T-helper 9 cell (primary cell): ENCODE measurements around the gene ACTRT2.

ENCODE experiments used
- DNase-seq: peaks from one replicate; pipeline ENCODE4 v3.0.0-alpha.2; 2020
- total RNA-seq, 2 donors: gene quantifications; one replicate each; lab custom pipeline; 2026; lab: John Stamatoyannopoulos, UW

ACTRT2 gene
- 0 reads per million in 2 donors for total RNA-seq

DNA sequence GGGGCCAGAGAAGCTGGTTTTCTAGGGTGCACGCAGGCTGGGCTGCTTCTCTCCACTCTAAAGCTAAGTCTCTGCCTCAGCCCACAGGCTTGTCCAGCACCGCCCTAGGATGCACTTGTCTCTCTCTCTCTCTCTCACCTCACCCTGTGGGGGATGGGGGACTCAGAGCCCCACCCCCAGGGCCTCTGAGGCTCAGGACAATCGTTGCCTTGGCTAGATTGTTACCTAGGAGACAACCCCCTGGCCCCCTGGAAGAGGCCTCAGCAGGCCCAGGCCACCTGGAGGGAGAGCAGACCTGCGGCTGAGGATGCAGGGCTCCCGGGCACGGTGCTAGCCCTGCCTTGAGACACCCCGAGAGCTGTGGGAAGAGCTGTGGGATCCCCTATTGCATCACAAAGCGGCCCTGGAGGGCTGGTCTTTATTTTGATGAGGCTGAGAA is at the start of gene ACTRT2:
Gene ACTRT2, plus strand, starts transcription at position 235 of the 439 bp plus-strand sequence. CDS start 220 bp downstream, outside the sequence.
- no peak for DNase-seq

- DNase-seq: no peak
Observed at GRCh38 chr1:2971609-2972008, 49.7 kb upstream of the ACTRT2 start.

DNA sequence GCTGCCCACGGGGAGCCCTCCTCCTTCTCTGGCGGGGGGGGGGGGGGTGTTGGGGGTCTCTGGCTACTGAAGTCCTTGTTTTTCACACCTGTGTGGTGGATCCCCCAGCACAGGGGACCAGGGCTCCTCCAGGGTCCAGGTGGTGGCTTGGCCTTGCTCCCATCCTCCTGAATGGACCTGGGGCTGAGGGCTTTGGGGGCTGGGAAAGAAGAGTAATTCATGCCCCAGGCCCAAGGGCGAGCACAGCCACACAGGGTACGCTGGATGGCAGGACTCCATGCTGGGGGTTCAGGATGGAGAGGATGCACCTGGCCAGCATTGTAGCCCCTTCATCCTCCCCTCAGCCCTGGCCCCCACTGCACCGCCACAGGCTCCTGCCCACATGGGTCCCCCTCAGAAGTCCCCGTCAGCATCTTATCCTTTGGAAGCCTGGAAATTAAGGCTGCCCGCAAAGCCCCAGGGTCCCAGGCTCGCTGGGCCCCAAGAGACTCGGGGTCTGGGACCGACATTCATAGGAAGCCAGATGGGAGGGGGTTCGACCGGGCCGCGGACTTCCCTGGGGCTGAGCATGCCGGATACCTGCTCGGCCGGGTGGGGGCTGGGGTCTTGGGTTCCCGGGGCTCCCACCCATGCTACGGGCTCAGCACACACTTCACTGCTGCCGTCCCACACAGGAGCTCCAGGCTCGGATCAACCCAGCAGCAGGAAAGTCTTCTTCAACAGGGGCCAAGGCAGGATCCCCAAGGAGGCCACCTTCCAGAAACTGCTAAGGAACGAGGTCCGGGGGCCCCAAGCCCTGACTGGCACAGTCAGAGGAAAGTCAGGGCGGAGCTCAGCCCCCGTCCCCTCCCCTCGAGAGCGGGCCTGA is 49.0 kb upstream of the ACTRT2 start:
- DNase-seq: no peak

- no peak for DNase-seq
Observed at GRCh38 chr1:2972879-2973575, 48.2 kb upstream of the ACTRT2 start.

DNA sequence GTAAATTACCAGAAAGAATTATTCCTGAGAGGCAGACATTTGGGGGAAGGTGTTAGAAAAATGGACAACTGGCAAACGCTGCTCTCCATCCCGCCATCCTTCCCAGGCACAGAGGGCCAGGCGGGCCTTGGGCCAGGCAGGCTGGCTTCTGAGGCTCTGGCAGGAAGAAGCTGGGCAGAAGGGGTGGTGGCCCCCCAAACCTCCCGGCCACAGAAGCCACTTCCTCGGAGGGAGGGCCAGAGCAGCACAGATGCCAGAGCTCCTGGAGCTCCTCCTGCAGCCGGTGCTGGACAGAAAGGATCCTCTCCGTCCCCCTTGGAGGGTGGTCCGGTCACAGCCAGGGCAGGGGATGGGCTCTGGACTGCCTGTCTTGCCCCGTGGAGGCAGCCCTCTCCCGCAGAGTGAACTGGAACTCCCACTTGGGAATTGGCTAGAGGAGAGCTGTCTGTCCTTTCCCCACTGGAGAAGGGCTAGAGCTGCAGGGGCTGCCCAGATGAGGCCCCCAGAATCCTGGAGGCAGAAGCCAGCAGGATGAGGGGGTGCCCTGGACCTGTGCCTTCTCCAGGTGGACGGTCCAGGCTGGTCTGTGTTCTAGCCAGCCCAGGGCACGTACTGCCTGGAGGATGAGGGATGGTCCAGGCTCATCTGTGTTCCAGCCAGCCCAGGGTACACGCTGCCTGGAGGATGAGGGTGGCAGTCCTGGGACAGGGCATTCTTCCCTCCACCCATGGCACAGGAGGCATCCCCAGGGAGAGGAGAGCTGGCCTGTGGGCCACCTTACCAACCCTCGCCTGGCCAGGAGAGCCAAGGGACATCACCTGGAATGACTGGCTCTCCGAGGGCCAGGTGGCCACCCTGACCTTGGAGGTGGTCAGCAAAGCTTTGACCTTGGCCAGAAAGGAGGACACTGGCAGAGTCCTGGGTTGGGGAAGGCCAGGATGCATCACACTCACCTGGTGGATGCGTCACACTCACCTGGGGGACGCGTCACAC is 47.4 kb upstream of the ACTRT2 start:
- DNase-seq: no peak

DNA sequence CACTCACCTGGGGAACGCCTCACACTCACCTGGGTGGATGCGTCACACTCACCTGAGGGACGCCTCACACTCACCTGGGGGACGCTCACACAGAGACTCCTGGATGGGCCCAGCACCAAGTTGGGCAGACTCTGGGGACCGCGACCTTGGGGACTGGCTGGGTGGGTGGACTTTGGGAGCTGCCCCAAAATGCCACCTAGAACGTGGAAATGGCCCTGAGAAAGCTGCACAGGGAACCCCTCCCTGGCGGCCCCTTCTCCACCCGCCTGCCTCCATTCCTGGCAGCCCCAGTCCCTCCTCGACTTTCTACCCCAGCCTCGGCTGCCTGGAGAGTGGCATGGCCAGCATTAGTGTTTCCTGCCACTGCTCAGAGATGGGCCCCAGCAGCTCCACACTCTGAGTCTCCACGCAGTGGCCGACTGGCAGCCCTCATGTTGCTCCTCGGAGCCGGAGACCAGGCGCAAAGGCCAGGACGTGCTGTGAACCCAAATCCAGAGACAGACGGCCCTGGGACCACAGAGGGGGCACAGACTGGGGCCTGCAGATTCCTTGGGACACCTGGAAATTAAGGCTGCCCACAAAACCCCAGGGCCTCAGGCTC is 46.5 kb upstream of the ACTRT2 start:
- no peak for DNase-seq

GRCh38 chr1:2975466-2976179 is 45.6 kb upstream of the ACTRT2 start:
- no peak for DNase-seq

DNA sequence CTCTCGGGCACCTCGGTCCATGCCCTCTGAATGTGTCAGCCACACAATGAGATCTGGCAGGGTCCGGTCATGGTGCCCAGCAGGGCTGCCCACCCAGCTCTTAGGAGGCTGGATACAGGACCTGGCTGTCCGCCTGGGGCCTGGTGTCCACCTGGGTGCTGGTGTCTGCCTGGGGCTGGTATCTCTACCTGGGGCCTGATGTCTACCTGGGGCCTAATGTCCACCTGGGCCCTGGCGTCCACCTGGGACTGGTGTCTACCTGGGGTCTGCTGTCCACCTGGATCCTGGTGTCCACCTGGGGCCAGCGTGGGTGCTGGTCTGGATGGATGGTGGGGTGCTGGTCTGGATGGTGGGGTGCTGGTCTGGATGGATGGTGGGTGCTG is 45.1 kb upstream of the ACTRT2 start:
- DNase-seq: no peak

DNA sequence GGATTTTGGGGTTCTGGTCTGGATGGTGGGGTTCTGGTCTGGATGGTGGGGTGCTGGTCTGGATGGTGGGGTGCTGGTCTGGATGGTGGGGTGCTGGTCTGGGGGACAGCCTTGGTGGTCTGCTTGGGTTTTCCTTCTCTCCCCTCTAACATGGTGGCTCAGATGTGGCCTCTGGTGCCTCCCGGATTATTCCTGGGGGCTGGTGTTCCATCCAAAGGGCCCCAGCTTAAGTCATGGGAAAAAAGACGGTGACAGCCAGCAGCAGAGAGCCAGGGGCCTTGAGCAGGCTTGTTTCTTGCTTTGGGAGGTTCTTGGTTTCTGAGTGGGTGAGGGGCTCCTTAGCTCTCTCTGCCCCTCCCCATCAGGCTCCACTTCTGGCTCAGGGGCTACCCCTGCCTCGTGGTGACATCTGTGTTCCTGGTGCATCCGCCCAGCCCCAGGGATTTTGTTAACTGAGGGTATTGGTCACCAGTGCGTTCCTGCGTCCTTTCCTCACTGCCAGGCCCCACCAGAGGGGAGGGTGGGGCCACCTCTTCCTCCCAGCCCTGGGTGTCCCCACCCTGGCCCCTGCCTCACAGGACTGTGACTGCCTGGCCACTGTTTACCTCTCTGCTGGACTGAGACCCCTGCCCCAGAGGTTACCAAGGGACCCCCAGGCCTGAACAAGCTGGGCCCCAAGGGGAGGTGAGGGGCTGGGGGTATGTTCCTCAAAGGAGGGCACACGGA is 43.2 kb upstream of the ACTRT2 start:
- DNase-seq: no peak

GRCh38 chr1:2978691-2979190 is 42.5 kb upstream of the ACTRT2 start:
- no peak for DNase-seq

DNA sequence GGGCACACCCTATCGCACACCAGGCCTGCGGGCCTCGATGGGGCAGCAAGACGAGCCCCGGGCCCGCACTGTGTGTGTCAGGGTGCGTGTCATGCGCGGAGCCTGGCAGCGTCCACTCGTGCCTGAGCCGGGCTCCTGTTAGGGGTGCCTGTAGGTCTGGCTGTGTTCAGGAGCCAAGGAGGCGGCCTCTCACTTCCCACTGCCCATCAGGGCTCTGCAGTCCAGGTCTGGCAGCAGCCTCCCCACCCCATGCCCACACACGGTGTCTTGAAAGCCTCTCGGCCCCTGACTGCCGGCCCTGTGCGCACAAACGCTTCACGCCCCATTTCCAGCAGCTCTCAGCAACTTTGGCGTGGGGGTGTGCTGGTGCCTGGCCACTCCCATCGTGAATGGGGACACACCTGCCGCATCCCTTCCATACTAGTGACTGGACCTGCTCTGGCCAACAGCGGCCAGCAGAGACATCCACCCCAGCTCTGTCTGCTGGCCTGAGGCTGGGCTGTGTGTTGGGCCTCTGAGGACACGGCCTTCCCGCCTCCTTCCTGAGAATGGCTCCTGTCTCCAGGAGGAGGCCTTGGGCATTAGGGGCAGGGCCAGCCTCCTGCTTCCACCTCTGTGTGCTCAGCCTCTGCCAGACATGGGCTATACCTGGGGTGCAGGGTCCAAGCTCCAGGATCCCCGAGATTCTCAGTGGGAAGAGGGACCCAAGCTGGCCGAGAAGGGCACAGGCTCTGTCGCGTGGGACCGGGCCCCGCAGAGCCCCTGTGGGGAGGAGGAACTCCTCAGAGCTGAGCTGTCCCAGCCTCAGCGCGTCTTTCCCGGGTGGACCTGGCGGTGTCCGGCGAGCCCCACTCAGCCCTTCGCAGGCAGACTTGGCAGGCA is 41.8 kb upstream of the ACTRT2 start:
- no peak for DNase-seq

DNA sequence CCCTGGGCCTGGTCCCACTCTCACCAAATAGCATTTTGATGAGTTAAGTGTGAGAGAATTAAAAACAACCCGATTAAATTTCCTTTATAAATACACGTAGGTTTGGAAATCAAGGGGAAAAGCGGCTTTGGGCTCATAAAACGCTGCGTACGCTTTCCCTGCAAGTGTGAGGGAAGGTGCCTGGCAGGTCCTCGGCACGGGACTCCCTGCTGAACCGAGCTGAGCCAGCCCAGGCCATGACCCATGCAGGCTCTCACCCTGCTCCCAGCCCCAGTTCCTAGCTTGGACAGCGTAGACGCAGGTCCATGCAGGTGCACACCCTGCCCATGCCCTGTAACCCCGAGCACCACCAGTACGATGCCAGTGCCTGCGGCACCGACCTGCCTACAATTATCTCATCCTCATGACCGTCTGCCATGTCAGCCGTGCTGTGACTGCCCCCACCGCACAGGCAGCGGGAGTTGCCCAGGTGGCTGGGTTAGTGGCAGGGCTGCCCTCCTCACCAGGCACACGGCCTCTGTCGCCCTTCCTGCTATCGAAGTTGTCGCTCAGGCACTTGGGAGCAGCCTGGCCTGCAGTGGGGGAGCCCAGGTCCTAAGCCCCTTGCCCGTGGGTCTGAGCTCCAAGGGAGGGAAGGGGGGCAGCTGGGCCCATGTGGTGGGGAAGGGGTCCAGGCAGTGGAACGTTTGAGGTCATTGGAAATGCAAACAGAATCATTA is 41.0 kb upstream of the ACTRT2 start:
- DNase-seq: no peak

DNA sequence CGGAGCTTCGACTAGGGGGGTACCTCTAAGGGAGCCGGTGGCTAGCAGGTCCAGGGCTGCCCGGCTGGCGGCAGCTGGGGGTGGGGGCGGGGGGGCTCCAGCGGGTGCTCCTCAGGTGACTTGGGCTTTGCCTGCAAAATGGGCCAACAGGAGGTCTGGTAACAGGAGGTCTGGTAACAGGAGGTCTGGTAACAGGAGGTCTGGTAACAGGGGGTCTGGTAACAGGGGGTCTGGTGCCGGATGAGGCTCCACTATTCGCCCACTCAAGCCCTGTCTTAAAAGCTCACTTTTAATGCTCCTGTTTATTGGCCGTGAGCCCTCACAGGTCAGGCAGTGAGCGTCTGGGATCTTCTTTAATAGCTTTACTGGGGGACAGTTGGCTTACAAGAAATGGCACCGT is 40.4 kb upstream of the ACTRT2 start:
- no peak for DNase-seq

- no peak for DNase-seq
Observed at GRCh38 chr1:2981388-2981787, 39.9 kb upstream of the ACTRT2 start.

GRCh38 chr1:2981981-2982614 is 39.2 kb upstream of the ACTRT2 start:
- no peak for DNase-seq

GRCh38 chr1:2982615-2983318 is 38.5 kb upstream of the ACTRT2 start:
- DNase-seq: no peak

DNA sequence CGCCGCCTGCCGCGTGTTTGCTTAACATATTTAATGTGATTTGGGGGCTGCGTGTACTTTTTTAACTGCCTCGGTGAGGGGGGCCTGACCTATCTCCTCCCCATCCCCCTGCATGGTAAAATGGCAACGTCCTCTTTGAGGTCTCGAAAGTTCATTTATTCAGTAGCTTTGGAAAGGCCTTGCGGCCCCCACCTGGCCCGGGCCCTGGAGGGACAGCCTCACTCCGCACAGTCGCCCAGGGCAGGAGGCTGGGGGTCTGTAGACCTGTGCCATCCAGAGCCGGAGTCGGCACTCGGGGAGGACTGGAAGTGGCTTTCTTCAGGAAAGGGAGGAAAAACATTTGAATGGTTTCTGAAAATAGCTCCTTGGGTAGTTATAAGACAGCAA is 38.0 kb upstream of the ACTRT2 start:
- DNase-seq: no peak
